HepG2 (cell line): Measurements from ENCODE around the gene GNG5. TPM values are rescaled to one million over a fixed set of nuclear protein-coding genes. Genes with fewer than 3 reads are reported as not detected.

Source experiments
- ATAC-seq: fragments of 200-7000 bp; cut with Tn5 transposase; 3 replicates; pipeline ENCODE4 v1.9.1; 2020; ENCODE audit warnings: mild to moderate bottlenecking, moderate library complexity
- BruUV-seq: library from RNA; stranded (reverse); fragments of 400-500 nt; replicated peaks from 2 replicates; lab custom pipeline; 2021; lab: Mats Ljungman, UMichigan
- CTCF ChIA-PET: fragments of 300-600 bp; formaldehyde crosslinking; extraction: SDS; loops from one replicate; lab custom pipeline; 2021; ENCODE audit warnings: low total read pairs, inconsistent platforms, low intra/inter-chr PET ratio; lab: Yijun Ruan, JAX
- POLR2A ChIA-PET: fragments of 350-600 bp; sonication (Branson Sonifier 250); formaldehyde crosslinking; loops from one replicate; lab custom pipeline; 2020; ENCODE audit warnings: antibody characterized with exemption, inconsistent platforms; lab: Yijun Ruan, JAX
- DNase-seq: peaks from one replicate; pipeline ENCODE4 v3.0.0-alpha.2; 2015; ENCODE audit warnings: low spot score
- FAIRE-seq: peaks from 3 replicates; lab custom pipeline; 2011; peaks lifted over from hg19 to GRCh38; lab: Jason Lieb, UNC
- H2AFZ ChIP-seq: one replicate; pipeline ENCODE4 v1.6.1; 2011; ENCODE audit warnings: low read length, inconsistent platforms
- H3K27ac ChIP-seq: fragments of 300-600 bp; 3 replicates; pipeline ENCODE4 v1.8.0; 2011; ENCODE audit warnings: mixed run types, mild to moderate bottlenecking, mixed read lengths, low read length, inconsistent platforms; ENCODE audit not compliant: insufficient read depth; ENCODE audit errors: extremely low read length
- H3K27me3 ChIP-seq, 2 experiments: fragments of 200-600 bp in 1 of 2; 2 replicates in 1 of 2; 3 replicates in 1 of 2; pipeline versions ENCODE4 v1.6.0 to v1.8.0; 2011; ENCODE audit warnings: low read length in 2 of 2, mild to moderate bottlenecking in 2 of 2, moderate library complexity in 2 of 2, inconsistent platforms in 1 of 2; ENCODE audit not compliant: insufficient read depth in 2 of 2, control insufficient read depth in 1 of 2
- H3K36me3 ChIP-seq, 2 experiments: fragments of 200-600 bp in 1 of 2; replicated peaks in 1 of 2; 2 replicates in 1 of 2; 3 replicates in 1 of 2; pipeline versions ENCODE4 v1.5.1 to v1.8.0; 2011; ENCODE audit warnings: low read length in 2 of 2, inconsistent platforms in 1 of 2; ENCODE audit not compliant: insufficient read depth in 2 of 2, control insufficient read depth in 1 of 2
- H3K4me1 ChIP-seq: 2 replicates; pipeline ENCODE4 v1.5.1; 2012; ENCODE audit warnings: low read length, inconsistent platforms; ENCODE audit not compliant: insufficient read depth
- H3K4me2 ChIP-seq: 2 replicates; pipeline ENCODE4 v1.6.0; 2011; ENCODE audit warnings: low read depth, low read length, inconsistent platforms
- H3K4me3 ChIP-seq, 3 experiments: fragments of 200-600 bp in 1 of 3; sonication (generic), shearing (Covaris generic) in 1 of 3; replicated peaks in 1 of 3; 2 replicates each; pipeline ENCODE4 v1.5.1; 2011 to 2016; ENCODE audit warnings: low read length in 3 of 3, inconsistent platforms in 2 of 3, low read depth in 2 of 3, mild to moderate bottlenecking in 2 of 3, control low read depth in 1 of 3, mixed read lengths in 1 of 3; ENCODE audit not compliant: insufficient read depth in 1 of 3
- H3K79me2 ChIP-seq: one replicate; pipeline ENCODE4 v1.6.1; 2011; ENCODE audit warnings: low read length, inconsistent platforms; ENCODE audit not compliant: insufficient read depth
- H3K9ac ChIP-seq: 2 replicates; pipeline ENCODE4 v1.6.0; 2011; ENCODE audit warnings: mild to moderate bottlenecking, low read depth, low read length, inconsistent platforms; ENCODE audit not compliant: insufficient read depth
- H3K9me3 ChIP-seq: 2 replicates; pipeline ENCODE4 v1.5.1; 2012; ENCODE audit warnings: mild to moderate bottlenecking, low read length
- H4K20me1 ChIP-seq: 2 replicates; pipeline ENCODE4 v1.6.0; 2011; ENCODE audit warnings: inconsistent platforms, mild to moderate bottlenecking, low read length, moderate library complexity; ENCODE audit not compliant: insufficient read depth
- KLF16 ChIP-seq, 2 experiments: sonication (generic) in 1 of 2; formaldehyde crosslinking in 1 of 2; IDR thresholded peaks; 2 replicates each; pipeline versions ENCODE4 v1.6.1 to v1.8.0; 2016 to 2023; ENCODE audit warnings: missing genetic modification reagents in 2 of 2, missing compliant biosample characterization in 1 of 2
- POLR2AphosphoS5 ChIP-seq: IDR thresholded peaks from 2 replicates; pipeline ENCODE4 v1.6.1; 2012; ENCODE audit warnings: low read depth, low read length
- TBL1XR1 ChIP-seq: fragments of 150-350 bp; IDR thresholded peaks from 2 replicates; pipeline ENCODE4 v1.6.1; 2014; ENCODE audit warnings: borderline replicate concordance, low read length; ENCODE audit not compliant: partially characterized antibody
- ZNF224 ChIP-seq: sonication (generic); formaldehyde crosslinking; IDR thresholded peaks from 2 replicates; pipeline ENCODE4 v1.5.0; 2020; ENCODE audit warnings: mild to moderate bottlenecking, missing genetic modification reagents
- ZNF549 ChIP-seq: sonication (generic); formaldehyde crosslinking; IDR thresholded peaks from 2 replicates; pipeline ENCODE4 v1.5.0; 2020; ENCODE audit warnings: missing genetic modification reagents
- ZNF687 ChIP-seq: sonication (generic); formaldehyde crosslinking; IDR thresholded peaks from 2 replicates; pipeline ENCODE4 v1.5.1; 2020; ENCODE audit warnings: mild to moderate bottlenecking, missing genetic modification reagents, moderate library complexity
- ZNF773 ChIP-seq: sonication (generic); formaldehyde crosslinking; IDR thresholded peaks from 2 replicates; pipeline ENCODE4 v1.4.0; 2020; ENCODE audit warnings: missing genetic modification reagents, borderline replicate concordance
- WGBS: methylation state at CpG from one replicate; pipeline ENCODE4 v1.1.6; 2017; ENCODE audit warnings: low lambda C conversion rate; 5-methylcytosine and 5-hydroxymethylcytosine counted together
- in situ Hi-C: cut with HindIII; loops from 2 replicates; pipeline ENCODE4 v1.10.0; 2017; ENCODE audit warnings: low pct_unique_long_range_greater_than_20kb; ENCODE audit not compliant: extremely low pct_ligation_motif_present
- intact Hi-C: fragments of 100-400 bp; cut with micrococcal nuclease; formaldehyde crosslinking; loops from one replicate; pipeline ENCODE4 v1.10.0; 2022; ENCODE audit not compliant: unreplicated experiment
- polyA plus RNA-seq, 8 experiments: library from polyadenylated mRNA; depleted of rRNA in 3 of 8; stranded (reverse) in 7 of 8; unstranded in 1 of 8; fragments of >200 nt; fragmentation: Illumina TruSeq in 4 of 8; extraction: Trizol in 4 of 8; gene quantifications; 2 replicates each; pipeline versions ENCODE4 v1.2.1 to v1.2.3, GENCODE V29; 2011 to 2016; ENCODE audit warnings: low read depth in 4 of 8, missing spikeins in 1 of 8, mixed read lengths in 1 of 8; ENCODE audit not compliant: insufficient read depth in 1 of 8
- total RNA-seq, 5 experiments: library from RNA; depleted of rRNA; stranded (reverse); fragments of >200 nt; fragmentation: Illumina TruSeq; extraction: Trizol; gene quantifications; 2 replicates each; pipeline ENCODE4 v1.2.3, GENCODE V29; 2016; ENCODE audit warnings: low read depth in 1 of 5
- TF ChIP-seq, protein P1 (sequence below), 2 experiments: sonication (generic) in 1 of 2; formaldehyde crosslinking in 1 of 2; IDR thresholded peaks; 2 replicates each; pipeline versions ENCODE4 v1.4.0 to v1.6.1; 2018 to 2020; ENCODE audit warnings: missing genetic modification reagents in 2 of 2, borderline replicate concordance in 1 of 2, low read depth in 1 of 2, mild to moderate bottlenecking in 1 of 2, missing biosample characterization in 1 of 2
- TF ChIP-seq, protein P2 (sequence below): sonication (generic); formaldehyde crosslinking; IDR thresholded peaks from 2 replicates; pipeline ENCODE4 v1.5.0; 2020; ENCODE audit warnings: mild to moderate bottlenecking, missing genetic modification reagents, borderline replicate concordance

Gene GNG5
- total and polyA plus RNA-seq, 2 of the 13 experiments (the other 11 are each of a cell fraction or from before 2014, with no cell fraction given): 103 to 137 TPM

DNA sequence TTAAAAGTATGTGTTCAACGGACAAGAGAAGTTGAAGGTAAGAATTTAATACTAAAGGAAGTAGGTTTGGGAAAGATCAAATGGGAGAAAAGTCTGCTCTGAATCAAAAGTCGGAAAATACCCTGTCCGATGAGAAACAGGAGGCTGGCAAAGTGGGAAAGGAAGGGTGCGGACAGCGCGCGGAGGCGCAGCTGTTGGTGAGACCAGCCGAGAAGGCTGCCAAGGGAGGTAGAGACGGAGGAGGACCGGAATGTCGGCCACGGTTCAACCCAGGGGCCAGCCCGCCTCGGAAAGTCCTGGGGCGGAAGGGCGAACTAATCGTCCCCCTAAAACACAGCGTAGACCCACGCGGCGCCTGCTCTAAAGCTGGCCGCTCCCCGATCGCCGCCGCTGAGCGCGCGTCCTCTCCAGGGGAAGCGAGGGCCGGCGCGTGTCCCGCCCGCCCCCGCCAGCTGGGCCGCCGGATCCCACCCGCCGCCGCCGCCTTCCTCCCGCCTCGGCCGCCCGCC is 834 bp downstream of the GNG5 start:
- H3K9ac ChIP-seq: peak overlapping the region; percentile 99
- in situ Hi-C loops (loop anchor here (5.0 kb wide), 1 partner anchor 67 kb away; the partner anchor contains the start of gene CTBS), intact Hi-C loops (loop anchor here (2.0 to 5.0 kb wide), 2 partner anchors 37 to 69 kb away; partner anchors contain the start of gene CTBS)
- H4K20me1 ChIP-seq: peaks cover 43% of the 10 kb centered on the region
- CTCF ChIA-PET: no interaction called here
- H3K36me3 ChIP-seq: peaks cover 2 to 10% of the 10 kb centered on the region in 2 experiments; a peak in 3 of 5 replicates
- peak overlapping the region; percentile 92 to 97 (median 97) for H3K4me3 ChIP-seq
- DNase-seq (no peak), ATAC-seq (peak; percentile 55), FAIRE-seq (no peak)
- H2AFZ ChIP-seq: no peak overlapping the region
- no peaks in the 10 kb centered on the region for H3K9me3 ChIP-seq
- H3K27ac ChIP-seq: peak overlapping the region; percentile 99
- H3K4me1 ChIP-seq: peaks cover 56% of the 10 kb centered on the region
- BruUV-seq: TSS peak; percentile 51
- no peaks in the 10 kb centered on the region for H3K27me3 ChIP-seq
- peaks cover 54% of the 10 kb centered on the region for H3K79me2 ChIP-seq
- peak overlapping the region; percentile 96 for H3K4me2 ChIP-seq
- under 1% methylated on average over 13 of the region's 47 CpGs for WGBS
- POLR2A ChIA-PET: interaction anchor here (1.0 to 4.9 kb wide), 12 partner anchors 9 to 1066 kb away, joined by 3 to 90 read pairs (median 5); partner anchors contain the start of genes CTBS and RPF1
- TF ChIP-seq, protein P1, sequence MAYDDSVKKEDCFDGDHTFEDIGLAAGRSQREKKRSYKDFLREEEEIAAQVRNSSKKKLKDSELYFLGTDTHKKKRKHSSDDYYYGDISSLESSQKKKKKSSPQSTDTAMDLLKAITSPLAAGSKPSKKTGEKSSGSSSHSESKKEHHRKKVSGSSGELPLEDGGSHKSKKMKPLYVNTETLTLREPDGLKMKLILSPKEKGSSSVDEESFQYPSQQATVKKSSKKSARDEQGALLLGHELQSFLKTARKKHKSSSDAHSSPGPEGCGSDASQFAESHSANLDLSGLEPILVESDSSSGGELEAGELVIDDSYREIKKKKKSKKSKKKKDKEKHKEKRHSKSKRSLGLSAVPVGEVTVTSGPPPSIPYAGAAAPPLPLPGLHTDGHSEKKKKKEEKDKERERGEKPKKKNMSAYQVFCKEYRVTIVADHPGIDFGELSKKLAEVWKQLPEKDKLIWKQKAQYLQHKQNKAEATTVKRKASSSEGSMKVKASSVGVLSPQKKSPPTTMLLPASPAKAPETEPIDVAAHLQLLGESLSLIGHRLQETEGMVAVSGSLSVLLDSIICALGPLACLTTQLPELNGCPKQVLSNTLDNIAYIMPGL (CRISPR knock-in tag; IDR thresholded peaks at IDR 0.05; ENCODE audit: borderline replicate concordance in 1 of 2, low read depth in 1 of 2): peak in 1 of 2 experiments; percentile 20; a peak in 1 of 4 replicates
- TF ChIP-seq ZNF773: peak; percentile 50; the same call in 1 of the 2 replicates
- TF ChIP-seq ZNF224 (CRISPR knock-in tag): no peak
- 0 out of 4 replicates have a peak, but pooled peaks of 1 of the 2 experiments have one; percentile 7 for TF ChIP-seq KLF16 (CRISPR knock-in tag; IDR thresholded peaks at IDR 0.05)
- TF ChIP-seq POLR2AphosphoS5: no peak
- no peak for TF ChIP-seq ZNF549 (CRISPR knock-in tag)
- peak; percentile 0 for TF ChIP-seq TBL1XR1
- peak; percentile 7; the same call in 1 of the 2 replicates for TF ChIP-seq ZNF687 (CRISPR knock-in tag)
- TF ChIP-seq, protein P2, sequence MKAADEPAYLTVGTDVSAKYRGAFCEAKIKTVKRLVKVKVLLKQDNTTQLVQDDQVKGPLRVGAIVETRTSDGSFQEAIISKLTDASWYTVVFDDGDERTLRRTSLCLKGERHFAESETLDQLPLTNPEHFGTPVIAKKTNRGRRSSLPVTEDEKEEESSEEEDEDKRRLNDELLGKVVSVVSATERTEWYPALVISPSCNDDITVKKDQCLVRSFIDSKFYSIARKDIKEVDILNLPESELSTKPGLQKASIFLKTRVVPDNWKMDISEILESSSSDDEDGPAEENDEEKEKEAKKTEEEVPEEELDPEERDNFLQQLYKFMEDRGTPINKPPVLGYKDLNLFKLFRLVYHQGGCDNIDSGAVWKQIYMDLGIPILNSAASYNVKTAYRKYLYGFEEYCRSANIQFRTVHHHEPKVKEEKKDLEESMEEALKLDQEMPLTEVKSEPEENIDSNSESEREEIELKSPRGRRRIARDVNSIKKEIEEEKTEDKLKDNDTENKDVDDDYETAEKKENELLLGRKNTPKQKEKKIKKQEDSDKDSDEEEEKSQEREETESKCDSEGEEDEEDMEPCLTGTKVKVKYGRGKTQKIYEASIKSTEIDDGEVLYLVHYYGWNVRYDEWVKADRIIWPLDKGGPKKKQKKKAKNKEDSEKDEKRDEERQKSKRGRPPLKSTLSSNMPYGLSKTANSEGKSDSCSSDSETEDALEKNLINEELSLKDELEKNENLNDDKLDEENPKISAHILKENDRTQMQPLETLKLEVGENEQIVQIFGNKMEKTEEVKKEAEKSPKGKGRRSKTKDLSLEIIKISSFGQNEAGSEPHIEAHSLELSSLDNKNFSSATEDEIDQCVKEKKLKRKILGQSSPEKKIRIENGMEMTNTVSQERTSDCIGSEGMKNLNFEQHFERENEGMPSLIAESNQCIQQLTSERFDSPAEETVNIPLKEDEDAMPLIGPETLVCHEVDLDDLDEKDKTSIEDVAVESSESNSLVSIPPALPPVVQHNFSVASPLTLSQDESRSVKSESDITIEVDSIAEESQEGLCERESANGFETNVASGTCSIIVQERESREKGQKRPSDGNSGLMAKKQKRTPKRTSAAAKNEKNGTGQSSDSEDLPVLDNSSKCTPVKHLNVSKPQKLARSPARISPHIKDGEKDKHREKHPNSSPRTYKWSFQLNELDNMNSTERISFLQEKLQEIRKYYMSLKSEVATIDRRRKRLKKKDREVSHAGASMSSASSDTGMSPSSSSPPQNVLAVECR (CRISPR knock-in tag): no peak
